IgD-negative memory B cell (primary cell): Measurements from ENCODE around the gene SNRPA1. TPM values are rescaled to one million over a fixed set of nuclear protein-coding genes. Genes with fewer than 3 reads are reported as not detected.
A peak's percentile ranks its signal among the peaks of the same experiment; 100 is the strongest.
"Not testable (repeated sequence)": the region's sequence is repeated elsewhere in the genome, so short reads cannot be mapped to it uniquely, and the experiment has no call there.

ENCODE experiments used
- H3K27ac Mint-ChIP-seq, 3 donors: one replicate each; pipeline ENCODE4 v1.8.0; 2020 to 2022; ENCODE audit warnings: mild to moderate bottlenecking in 3 of 3, mixed read lengths in 3 of 3, moderate library complexity in 1 of 3
- H3K27me3 Mint-ChIP-seq: one replicate; pipeline ENCODE4 v1.8.0; 2021; ENCODE audit warnings: mixed read lengths
- H3K36me3 Mint-ChIP-seq: one replicate; pipeline ENCODE4 v1.8.0; 2020; ENCODE audit warnings: mild to moderate bottlenecking, mixed read lengths
- H3K4me1 Mint-ChIP-seq, 3 donors: one replicate each; pipeline ENCODE4 v1.8.0; 2020 to 2022; ENCODE audit warnings: mixed read lengths in 3 of 3, mild to moderate bottlenecking in 1 of 3
- H3K4me3 Mint-ChIP-seq, 4 donors: one replicate each; pipeline ENCODE4 v1.8.0; 2020 to 2022; ENCODE audit warnings: mild to moderate bottlenecking in 4 of 4, mixed read lengths in 4 of 4, moderate library complexity in 3 of 4
- H3K9me3 Mint-ChIP-seq, 3 donors: one replicate each; pipeline ENCODE4 v1.8.0; 2020 to 2021; ENCODE audit warnings: mixed read lengths in 3 of 3, mild to moderate bottlenecking in 1 of 3
- polyA plus RNA-seq: library from polyadenylated mRNA; unstranded; fragments of 300-500 nt; fragmentation: Illumina TruSeq; gene quantifications from one replicate; pipeline ENCODE4 v1.2.3, GENCODE V29; 2021

Gene SNRPA1
- polyA plus RNA-seq = 73.1 TPM

DNA sequence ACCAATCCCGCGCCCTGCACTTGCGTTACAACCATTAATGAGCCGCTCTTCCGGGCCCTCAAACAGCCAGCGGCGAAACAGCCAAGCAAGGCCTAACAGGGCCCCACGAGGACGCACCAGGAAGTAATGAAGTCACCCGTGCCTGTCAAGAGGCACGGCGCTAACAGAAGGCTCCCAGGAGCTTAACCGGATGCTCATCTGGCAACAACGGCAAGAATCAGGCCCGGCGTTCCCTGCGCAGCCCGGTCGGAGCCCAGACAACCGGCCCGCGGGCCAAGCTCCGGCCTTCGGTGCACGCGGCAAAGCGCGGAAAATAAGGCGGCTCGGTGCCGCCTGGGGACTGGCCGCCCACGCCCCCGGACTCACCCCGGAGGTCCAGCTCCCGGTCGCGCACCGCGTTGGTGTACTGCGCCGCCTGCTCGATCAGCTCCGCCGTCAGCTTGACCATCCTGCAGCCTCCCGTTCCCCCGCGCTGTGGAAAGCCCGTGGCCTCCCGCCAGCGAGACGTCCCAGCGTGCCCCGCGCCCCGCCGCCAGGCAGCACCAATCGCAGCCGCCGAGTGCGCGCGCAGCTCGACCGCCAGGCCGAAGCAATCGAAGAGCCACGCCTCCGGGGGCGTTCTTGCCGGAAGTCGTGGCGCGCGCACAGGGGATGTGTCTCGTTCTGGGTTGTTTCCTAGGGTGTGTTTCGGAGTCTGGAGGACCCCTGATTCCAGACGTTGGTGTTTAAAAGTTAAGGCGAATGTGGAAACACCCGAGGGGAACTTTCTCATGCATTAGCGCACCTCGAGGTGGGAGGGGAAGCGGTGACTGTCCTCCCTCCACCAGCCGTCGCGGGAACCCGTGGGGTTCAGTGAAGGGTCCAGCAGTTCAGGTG lies at the start of gene SNRPA1:
TSS of gene SNRPA1 (minus strand) at position 518 of the 876 bp plus-strand sequence. CDS start at position 448, 70 bp downstream.
- Mint-ChIP-seq H3K27ac (peak within 1 kb of the TSS; percentile 89 to 100 (median 98)), H3K36me3 (no peaks in the 10 kb centered on the region), H3K4me3 (peak within 1 kb of the TSS; percentile 93 to 100 (median 96)), H3K9me3 (no peaks in the 10 kb centered on the region), H3K4me1 (peaks cover 34 to 37% (median 36%) of the 10 kb centered on the region in 3 donors), H3K27me3 (no peaks in the 10 kb centered on the region)

DNA sequence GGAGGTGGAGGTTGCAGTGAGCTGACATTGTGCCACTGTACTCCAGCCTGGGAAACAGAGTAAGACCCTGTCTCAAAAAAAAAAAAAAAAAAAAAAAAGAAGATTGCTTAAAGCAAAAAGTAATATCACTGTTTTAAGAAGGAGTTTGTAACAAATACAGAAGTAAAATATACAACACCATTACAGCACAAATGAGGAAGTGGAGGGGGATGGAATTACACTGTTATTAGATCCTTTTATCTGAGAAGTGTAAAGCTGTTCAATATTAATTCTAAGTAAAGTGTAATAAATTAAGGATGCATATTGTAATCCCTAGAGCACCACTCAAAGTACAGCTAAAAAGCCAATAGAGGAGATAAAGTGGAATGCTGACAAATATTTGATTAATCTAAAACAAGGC lies 47.0 kb upstream of the SNRPA1 start:
- H3K4me3 Mint-ChIP-seq = no peak overlapping the region
- H3K27ac Mint-ChIP-seq = no peak overlapping the region
- peaks cover 15% of the 10 kb centered on the region for H3K27me3 Mint-ChIP-seq
- peaks cover 2% of the 10 kb centered on the region for H3K36me3 Mint-ChIP-seq
- no peaks in the 10 kb centered on the region for H3K4me1 Mint-ChIP-seq
- peaks cover 2 to 4% (median 4%) of the 10 kb centered on the region in 3 donors for H3K9me3 Mint-ChIP-seq

DNA sequence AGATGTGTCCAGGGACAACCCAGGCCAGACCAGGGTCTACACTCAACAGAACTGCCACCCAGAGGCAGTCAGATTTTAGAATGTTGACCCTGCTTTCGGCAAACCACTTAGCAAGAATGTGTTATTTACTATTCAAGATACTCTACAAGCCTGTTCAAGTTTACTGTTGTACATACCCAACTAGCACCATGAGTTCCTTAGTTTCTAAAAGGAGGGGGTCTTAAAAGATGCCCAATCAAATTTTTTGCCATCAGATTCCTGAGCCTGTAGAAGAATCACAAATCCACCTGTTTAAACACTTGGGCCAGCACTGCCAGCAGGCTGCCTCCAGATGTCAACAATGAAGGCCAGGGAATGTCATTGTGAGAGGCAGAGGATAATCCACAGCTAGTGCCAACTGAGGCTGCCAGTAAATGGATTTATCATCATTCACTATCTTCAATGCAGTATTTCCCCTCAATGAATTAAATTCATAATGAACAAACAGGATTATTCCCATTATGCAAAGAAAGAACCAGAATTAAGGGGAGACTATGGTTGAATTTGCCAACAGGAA lies 43.5 kb upstream of the SNRPA1 start:
- Mint-ChIP-seq H3K4me1 (peaks cover 1 to 6% (median 3%) of the 10 kb centered on the region in 3 donors), H3K4me3 (no peak overlapping the region), H3K36me3 (peaks cover 2% of the 10 kb centered on the region), H3K9me3 (peaks cover 6 to 13% (median 7%) of the 10 kb centered on the region in 3 donors), H3K27ac (no peak overlapping the region), H3K27me3 (peaks cover 12% of the 10 kb centered on the region)

DNA sequence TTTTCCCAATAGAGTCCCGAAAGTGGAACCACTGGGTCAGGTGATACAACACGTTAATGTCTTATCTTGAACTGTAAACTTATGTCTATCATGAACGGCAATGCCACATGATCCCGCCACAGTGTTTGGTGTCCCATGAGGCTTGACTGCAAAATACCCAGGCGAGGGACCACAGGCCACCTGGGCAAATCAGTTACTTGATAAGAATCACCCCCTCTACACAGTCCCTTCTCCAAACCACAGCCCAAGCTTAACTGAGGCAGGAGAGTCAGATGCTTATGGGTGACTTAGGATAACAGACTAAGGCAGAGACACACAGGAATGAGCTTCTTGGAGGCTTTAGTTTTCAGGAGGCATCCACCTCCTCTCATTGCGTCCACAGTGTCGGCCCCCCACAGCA lies 42.9 kb upstream of the SNRPA1 start:
- H3K27ac Mint-ChIP-seq = no peak overlapping the region
- H3K27me3 Mint-ChIP-seq = peaks cover 12% of the 10 kb centered on the region
- H3K9me3 Mint-ChIP-seq = peaks cover 6 to 13% (median 7%) of the 10 kb centered on the region in 3 donors
- H3K4me3 Mint-ChIP-seq = peak overlapping the region in 1 of 4 donors; percentile 68
- H3K4me1 Mint-ChIP-seq = peaks cover 3 to 8% (median 6%) of the 10 kb centered on the region in 3 donors
- no peaks in the 10 kb centered on the region for H3K36me3 Mint-ChIP-seq

DNA sequence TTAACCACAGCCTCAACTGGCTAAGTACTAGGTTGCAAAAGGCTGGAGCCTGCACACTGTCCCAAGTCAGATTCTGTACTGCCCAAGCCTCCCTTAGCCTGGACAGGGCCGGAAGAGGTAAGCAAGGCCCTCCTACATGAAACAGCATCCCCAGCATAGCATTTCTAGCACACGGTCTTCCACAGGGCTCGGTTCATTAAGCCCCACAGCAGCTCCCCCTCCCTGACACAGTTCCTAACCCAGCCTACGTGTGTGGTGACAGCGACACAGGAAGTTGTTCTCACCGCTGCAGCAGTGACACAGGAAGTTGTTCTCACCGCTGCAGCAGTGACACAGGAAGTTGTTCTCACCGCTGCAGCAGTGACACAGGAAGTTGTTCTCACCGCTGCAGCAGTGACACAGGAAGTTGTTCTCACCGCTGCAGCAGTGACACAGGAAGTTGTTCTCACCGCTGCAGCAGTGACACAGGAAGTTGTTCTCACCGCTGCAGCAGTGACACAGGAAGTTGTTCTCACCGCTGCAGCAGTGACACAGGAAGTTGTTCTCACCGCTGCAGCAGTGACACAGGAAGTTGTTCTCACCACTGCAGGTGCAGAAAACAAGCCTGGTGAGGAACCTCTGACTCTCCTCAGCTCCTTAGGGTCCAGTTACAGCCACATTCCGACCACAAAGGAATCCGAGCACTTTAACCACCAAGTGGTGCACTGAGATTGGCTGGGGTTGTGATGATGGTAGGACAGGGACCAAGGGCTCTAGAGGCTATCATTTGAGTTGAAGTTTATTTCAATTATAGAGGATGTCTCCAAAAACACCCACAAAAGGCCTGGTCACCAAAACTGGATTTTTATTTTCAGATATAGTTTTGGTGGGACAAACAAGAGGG lies 39.1 kb upstream of the SNRPA1 start:
- peaks cover 10% of the 10 kb centered on the region for H3K27me3 Mint-ChIP-seq
- not testable (repeated sequence) for H3K4me1 Mint-ChIP-seq, H3K36me3 Mint-ChIP-seq
- peaks cover 4 to 13% (median 9%) of the 10 kb centered on the region in 3 donors for H3K9me3 Mint-ChIP-seq
- H3K27ac Mint-ChIP-seq = peak overlapping the region; percentile 42 to 82 (median 63)
- peak overlapping the region in 1 of 4 donors; percentile 68 for H3K4me3 Mint-ChIP-seq

DNA sequence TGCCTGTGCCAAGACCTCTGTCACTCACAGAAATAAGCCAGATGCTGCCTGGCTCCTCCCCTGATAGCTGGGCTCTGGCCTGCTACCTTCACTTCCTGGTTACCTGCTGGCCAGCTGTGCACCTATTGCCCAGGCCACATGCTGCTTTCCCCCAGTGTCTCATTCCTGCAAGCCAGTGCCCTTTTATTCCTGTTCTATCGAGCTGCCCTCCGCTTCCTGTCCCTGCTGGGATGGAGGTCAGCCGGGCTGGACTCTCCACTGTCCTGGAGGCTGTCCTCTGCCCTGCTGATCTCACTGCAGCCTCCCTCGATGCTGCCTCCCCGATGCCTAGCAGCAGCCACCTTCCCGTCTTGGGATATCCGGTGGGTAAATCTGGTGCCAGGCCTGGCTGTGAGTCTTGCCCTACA lies 37.0 kb upstream of the SNRPA1 start:
- Mint-ChIP-seq H3K4me3 (no peak overlapping the region), H3K27ac (peak overlapping the region in 1 of 3 donors; percentile 62), H3K27me3 (peaks cover 7% of the 10 kb centered on the region), H3K4me1 (peaks cover 3 to 8% (median 6%) of the 10 kb centered on the region in 3 donors), H3K36me3 (no peaks in the 10 kb centered on the region), H3K9me3 (peaks cover 2 to 9% (median 8%) of the 10 kb centered on the region in 3 donors)

DNA sequence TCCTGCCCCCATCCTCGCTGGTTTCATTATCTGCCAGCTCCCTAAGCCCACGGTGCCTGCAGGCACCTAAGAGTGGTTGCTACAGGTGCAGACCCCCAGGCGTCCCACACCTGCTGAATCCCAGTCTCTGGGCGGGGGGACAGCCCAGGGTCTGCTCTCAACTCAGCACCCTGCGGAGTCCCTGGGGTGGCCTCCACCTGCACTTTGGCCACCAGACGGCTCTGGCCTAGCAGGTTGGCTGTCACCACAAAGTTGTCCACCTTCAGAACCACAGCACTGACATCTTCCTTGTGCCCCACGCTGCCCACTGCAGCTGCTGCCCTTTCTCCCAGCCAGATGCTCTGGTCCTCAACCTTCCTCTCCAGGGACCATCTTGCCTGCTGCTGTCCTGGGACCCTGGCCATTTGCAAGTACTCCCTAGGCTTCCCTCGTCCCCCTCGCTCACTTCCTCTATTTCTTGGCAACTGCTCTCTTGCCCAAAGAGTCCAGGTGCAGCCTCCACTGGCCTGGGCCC lies 34.9 kb upstream of the SNRPA1 start:
- Mint-ChIP-seq H3K27ac (no peak overlapping the region), H3K36me3 (peaks cover 1% of the 10 kb centered on the region), H3K9me3 (peaks cover 0 to 6% (median 0%) of the 10 kb centered on the region in 3 donors), H3K4me3 (peak overlapping the region in 1 of 4 donors; percentile 25), H3K4me1 (peaks cover 0 to 6% (median 5%) of the 10 kb centered on the region in 3 donors), H3K27me3 (peaks cover 11% of the 10 kb centered on the region)

DNA sequence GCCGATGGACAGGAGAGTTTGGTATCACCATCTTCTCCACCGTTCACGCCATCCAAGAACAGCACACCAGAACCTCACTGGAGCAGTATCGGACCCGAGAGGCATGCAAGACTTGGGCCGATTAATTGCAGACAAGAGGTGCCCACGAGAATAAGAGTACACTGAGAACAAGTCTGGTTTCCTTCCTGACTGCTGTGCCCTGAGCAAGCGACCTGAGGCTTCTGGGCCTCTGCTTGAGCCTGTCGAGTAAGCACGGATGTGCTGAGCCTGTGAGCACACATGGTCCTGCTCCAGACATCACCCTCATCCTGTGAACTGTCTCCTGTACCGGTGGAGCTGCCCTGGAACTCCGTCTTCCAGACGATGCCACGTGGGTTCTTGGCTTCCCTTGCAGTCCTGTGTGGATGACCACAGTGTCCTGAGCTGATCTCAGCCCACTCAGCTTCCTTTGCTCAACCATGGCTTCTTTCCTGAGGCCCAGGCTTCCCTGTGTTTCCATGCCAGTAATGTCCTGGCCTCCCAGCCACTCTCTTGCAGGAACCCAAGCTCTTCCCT lies 34.3 kb upstream of the SNRPA1 start:
- peaks cover 0 to 3% (median 0%) of the 10 kb centered on the region in 3 donors for H3K9me3 Mint-ChIP-seq
- H3K36me3 Mint-ChIP-seq = peaks cover 1% of the 10 kb centered on the region
- H3K27me3 Mint-ChIP-seq = peaks cover 11% of the 10 kb centered on the region
- no peak overlapping the region for H3K27ac Mint-ChIP-seq
- peaks cover 0 to 6% (median 2%) of the 10 kb centered on the region in 3 donors for H3K4me1 Mint-ChIP-seq
- H3K4me3 Mint-ChIP-seq = peak overlapping the region in 1 of 4 donors; percentile 39

DNA sequence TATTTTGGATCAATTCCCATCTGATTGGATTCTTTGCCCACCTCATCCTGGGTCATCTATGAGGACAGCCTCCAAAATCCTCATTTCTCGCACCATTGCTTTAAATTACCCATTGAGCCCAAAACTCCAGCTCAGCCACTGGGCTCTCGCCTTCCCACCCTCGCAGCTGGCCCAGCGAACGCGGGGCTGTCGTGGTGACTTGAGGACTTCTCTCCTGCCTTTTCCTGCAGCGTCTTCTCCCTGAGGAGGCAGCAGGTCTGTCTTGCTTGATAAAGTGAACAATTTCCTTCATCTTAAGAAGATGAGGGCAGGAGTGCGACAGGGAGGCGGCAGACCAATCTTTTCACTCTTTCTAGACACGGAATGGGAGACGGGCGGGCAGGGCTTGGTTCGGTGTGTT lies 33.0 kb upstream of the SNRPA1 start:
- H3K36me3 Mint-ChIP-seq = peaks cover 1% of the 10 kb centered on the region
- H3K4me3 Mint-ChIP-seq = no peak overlapping the region
- no peaks in the 10 kb centered on the region for H3K4me1 Mint-ChIP-seq
- H3K9me3 Mint-ChIP-seq = peaks cover 0 to 3% (median 0%) of the 10 kb centered on the region in 3 donors
- peaks cover 13% of the 10 kb centered on the region for H3K27me3 Mint-ChIP-seq
- no peak overlapping the region for H3K27ac Mint-ChIP-seq

DNA sequence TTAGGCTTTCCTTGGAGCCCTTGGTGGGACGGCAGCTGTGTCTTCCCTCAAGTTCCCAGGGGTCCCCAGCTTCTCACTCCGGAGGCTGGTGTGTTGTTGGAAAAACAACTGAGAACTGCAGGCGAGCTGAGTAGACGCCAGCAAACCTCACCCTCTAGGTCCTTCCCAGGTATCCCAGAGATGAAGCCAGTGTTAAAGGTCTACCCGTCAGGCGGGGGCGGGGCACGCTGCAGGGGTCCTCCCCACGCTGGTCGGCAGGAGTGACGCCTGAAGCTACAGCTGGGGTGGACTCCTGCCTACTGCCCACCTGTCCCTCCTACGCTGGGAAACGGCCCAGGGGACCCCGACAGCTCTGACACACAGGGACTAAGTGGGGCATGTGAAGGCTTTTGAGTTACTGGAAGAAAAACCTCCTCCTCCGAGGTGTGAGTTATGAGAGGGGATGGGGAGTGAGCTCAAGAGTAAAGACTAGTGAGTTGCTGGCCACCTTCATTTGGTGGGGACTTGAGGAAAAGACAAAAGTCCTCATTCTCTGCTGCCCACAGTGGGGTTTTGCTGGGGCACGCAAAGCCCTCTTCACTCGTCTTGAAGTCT lies 32.2 kb upstream of the SNRPA1 start:
- Mint-ChIP-seq H3K4me1 (no peaks in the 10 kb centered on the region), H3K27me3 (peaks cover 19% of the 10 kb centered on the region), H3K27ac (no peak overlapping the region), H3K4me3 (no peak overlapping the region), H3K9me3 (peaks cover 0 to 3% (median 0%) of the 10 kb centered on the region in 3 donors), H3K36me3 (peaks cover 1% of the 10 kb centered on the region)

DNA sequence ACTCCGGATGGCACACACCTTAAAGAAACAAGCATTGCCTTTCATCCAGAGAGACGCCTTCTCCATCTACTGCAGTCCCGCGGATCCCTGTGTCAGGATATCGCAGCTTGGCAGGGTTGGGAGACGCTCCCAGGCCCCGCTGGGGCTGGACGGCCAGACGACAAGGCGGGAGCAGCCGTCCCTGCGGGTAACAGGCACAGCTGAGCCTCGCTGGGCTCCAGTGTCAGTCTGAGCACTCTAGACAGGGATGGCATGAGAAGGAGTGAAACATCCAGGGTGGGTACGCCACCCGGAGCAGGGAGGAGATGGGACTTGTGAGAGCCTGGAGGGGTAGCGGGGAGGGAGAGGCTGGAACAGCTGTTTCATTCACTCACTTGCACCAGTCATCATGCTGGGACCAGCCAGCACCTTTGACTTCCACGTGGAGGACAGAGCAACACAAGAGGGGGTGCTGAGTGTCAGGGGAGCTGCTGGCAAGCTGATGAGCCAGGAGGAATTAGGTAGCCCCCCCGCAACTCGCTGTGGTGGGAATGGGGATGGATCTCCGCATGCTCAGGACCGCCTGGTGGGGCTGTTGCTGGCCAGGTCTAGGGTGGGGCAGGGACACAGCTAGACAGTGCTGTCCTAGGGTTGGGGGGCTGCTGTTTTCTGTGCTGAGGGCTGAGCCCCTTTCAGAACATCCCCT lies 31.6 kb upstream of the SNRPA1 start:
- Mint-ChIP-seq H3K27ac (no peak overlapping the region), H3K4me1 (no peaks in the 10 kb centered on the region), H3K36me3 (peaks cover 1% of the 10 kb centered on the region), H3K9me3 (peaks cover 0 to 3% (median 0%) of the 10 kb centered on the region in 3 donors), H3K4me3 (no peak overlapping the region), H3K27me3 (peaks cover 22% of the 10 kb centered on the region)

DNA sequence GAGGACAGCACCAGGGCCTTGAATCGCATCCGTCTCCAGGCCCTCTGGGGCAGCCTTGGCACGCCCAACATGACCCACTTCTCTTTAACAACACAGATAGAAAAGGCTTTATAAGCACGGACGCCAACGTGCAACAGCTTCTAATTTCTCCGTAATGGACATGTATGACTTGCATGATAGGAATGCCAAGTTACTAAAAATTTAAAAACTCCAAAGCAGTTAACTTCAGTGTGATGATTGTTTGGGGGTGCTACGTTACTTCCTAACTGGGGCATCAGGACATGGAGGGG lies 30.9 kb upstream of the SNRPA1 start:
- Mint-ChIP-seq H3K4me3 (no peak overlapping the region), H3K27ac (no peak overlapping the region), H3K27me3 (peaks cover 28% of the 10 kb centered on the region), H3K9me3 (peaks cover 0 to 3% (median 0%) of the 10 kb centered on the region in 3 donors), H3K36me3 (peaks cover 1% of the 10 kb centered on the region), H3K4me1 (no peaks in the 10 kb centered on the region)

DNA sequence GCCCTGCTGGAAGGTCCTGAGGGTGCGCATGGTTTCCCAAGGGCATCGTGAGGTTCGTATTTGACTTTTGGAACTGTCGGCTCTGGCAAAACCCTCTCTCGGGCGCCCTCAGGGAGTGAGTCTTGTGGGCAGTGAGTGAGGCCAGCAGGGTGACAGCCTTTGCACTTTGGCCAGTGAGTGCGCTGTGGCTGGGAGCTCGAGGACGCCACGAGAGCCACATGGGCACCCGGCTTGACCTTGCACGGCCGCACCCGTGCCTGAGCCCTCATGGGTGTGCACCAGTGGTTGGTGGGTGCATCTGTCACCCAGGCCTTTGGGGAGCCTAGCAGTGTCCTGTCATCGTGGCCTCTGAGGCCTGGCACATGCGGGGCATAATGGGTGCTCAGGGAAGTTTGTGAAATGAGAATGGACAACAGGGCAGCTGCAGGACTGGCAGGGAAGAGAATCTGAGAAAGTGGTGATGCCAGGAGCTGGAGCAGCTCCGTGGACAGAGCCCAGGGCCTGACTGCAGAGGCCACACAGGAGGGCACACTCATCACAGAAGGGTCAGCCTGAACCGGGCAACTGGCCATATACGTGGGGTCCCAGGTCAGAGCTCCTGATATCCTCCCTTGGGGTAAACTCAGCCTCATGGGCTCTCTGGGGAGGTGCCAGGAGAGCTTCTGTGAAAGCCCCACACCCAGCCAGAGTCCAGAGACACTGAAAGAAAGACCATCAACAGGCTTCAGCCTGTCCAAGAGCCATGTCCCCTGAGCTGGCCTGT lies 30.4 kb upstream of the SNRPA1 start:
- peaks cover 1% of the 10 kb centered on the region for H3K36me3 Mint-ChIP-seq
- peaks cover 0 to 3% (median 0%) of the 10 kb centered on the region in 3 donors for H3K9me3 Mint-ChIP-seq
- peaks cover 0 to 4% (median 3%) of the 10 kb centered on the region in 3 donors for H3K4me1 Mint-ChIP-seq
- no peak overlapping the region for H3K27ac Mint-ChIP-seq
- peaks cover 32% of the 10 kb centered on the region for H3K27me3 Mint-ChIP-seq
- no peak overlapping the region for H3K4me3 Mint-ChIP-seq
